ENCODE measurements around the gene VANGL2. TPM values are rescaled to one million over a fixed set of nuclear protein-coding genes. Genes with fewer than 3 reads are reported as not detected.

The VANGL2 gene
- total RNA-seq, 1 experiment from 2014 or later = 2.2 TPM

DNA sequence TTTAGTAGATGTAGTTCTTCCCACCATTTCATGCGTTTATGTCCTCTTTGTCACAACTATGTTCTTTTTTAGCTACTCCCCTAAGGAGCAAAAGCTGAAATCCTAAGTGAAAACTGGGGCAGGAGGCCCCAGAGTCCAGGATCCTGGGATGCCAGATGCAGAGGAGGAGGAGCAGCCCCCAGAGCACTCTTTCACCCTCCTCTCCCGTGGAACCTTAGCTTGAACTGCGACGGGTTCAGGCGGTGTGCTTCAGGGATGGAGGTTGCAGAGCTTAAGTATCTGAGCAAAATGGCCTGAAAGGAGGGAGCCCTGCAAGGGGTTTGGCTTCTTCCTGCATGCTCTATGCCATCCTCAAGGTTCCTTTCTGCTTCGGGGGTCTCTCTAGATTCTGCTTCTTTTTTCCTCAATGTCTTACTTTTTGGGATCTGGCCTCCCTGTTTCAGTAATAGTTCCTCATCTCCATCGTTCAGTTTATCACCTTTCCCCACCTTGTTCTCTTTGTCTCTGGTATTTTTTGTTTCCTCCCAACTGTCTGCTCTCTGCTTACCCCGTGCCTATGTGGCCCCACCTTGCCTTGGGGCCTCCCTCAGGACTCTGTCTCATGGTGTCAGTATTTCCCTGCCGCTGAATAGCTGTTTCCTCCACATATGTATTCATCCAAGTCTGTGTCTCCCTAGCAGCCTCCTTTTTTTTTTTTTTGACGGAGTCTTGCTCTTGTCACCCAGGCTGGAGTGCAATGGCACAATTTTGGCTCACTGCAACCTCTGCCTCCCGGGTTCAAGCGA lies 36.2 kb upstream of the VANGL2 start:
- no peak overlapping the region for H3K4me3 ChIP-seq

DNA sequence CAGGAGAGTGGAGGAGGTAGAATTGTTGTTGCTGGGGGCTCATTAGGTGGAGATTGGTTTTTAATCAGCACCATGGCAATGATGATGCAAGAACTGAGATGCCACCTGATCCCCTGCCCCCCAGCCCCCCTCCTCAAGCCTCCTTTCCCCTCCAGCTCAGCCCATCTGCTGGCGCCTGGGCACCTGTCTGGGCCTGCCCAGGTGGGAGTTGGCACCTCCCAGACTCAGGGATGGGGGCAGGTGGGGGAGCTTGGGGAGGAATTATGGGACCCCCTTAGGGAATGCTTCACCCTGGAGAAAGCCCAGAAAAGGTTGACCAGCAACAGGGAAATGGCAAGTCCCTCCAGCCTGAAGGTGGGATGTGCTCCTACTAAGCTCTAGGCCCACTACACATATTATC lies 35.0 kb upstream of the VANGL2 start:
- Histone ChIP-seq H3K9me3 (replicated peaks) (no peaks in the 10 kb centered on the region), H3K4me3 (no peak overlapping the region), H3K36me3 (peaks cover 8% of the 10 kb centered on the region; the same call in 1 of the 2 replicates), H3K27ac (no peak overlapping the region), H3K27me3 (replicated peaks) (no peaks in the 10 kb centered on the region; the same call in 1 of the 2 replicates), H3K4me1 (replicated peaks) (no peaks in the 10 kb centered on the region)
- peak in 1 of 2 experiments; percentile 21 for DNase-seq (ENCODE audit: low read depth in 1 of 2, low spot score in 2 of 2)

More for the DNA sequence above, 36.2 kb upstream of the VANGL2 start:
- H3K36me3 ChIP-seq = peaks cover 19% of the 10 kb centered on the region
- DNase-seq (ENCODE audit: low read depth in 1 of 2, low spot score in 2 of 2) = peak in 1 of 2 experiments; percentile 22
- no peaks in the 10 kb centered on the region for H3K9me3 ChIP-seq (replicated peaks)
- no peak overlapping the region for H3K27ac ChIP-seq
- H3K27me3 ChIP-seq (replicated peaks) = no peaks in the 10 kb centered on the region
- no peaks in the 10 kb centered on the region for H3K4me1 ChIP-seq (replicated peaks)

DNA sequence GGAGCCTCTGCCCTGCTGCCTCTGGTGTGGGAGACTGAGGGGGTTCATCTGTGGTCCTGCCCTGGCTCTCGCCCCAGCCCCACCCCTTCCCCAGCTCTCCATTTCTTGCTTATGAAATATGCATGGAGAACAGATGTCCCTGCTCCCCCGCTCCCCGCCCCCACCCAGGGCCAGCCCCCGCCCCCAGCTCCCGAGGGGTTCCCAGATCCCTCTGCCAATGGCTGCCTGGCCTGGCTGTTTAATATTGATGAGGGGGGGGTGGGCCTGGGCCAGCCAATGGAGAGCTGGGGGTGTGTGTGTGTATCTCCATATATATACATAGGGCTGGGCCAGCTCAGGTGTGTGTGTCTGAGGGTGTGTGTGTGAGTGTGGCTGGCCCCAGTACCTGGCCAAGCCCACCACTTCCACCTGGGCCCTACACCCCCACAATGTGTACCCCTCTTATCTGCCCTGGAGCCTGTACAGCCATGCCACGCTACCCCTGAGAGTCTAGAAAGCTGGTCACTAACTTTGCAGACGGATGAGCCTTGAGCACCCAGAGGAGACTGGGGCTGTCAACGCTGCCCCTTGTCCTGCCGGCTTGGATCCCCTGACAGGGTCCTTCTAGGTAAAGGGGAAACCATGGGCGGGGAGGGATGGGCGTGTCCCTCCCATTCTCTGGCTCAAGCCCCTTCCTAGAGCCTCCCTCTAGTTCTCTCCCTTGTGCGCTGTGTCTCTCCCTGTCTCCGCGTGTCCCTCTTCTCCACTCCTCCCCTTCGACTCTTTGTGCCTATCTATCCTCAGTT lies 33.4 kb upstream of the VANGL2 start, which contains the start of gene NHLH1:
Gene NHLH1 (plus strand): TSS at position 341 of the 785 bp plus-strand sequence. CDS start 3,661 bp downstream, outside the sequence.
- peak in 1 of 2 experiments; percentile 38 for DNase-seq (ENCODE audit: low read depth in 1 of 2, low spot score in 2 of 2)
- Histone ChIP-seq H3K9me3 (replicated peaks) (no peaks in the 10 kb centered on the region), H3K4me1 (replicated peaks) (no peaks in the 10 kb centered on the region), H3K4me3 (no peak within 1 kb of the TSS), H3K36me3 (no peaks in the 10 kb centered on the region), H3K27ac (no peak within 1 kb of the TSS), H3K27me3 (replicated peaks) (no peaks in the 10 kb centered on the region; the same call in 1 of the 2 replicates)

DNA sequence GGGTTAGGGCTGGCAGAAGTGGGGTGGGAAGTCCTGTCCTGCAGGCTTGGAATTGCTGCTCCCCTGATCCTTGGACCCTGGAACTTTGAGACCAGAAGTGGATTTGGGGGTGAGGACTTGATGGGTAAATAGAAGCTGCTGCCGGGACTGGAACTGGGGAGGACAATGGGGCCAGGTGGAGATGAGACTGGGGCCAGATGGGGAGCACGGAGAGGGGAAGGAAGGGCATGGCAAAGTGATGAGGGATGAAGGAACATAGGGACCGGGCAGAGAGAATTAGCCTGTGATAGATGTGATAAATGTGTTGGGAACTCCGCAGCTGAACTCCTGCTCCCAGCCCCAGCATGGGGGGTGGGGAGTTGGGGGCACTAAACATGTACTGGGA lies 32.9 kb upstream of the VANGL2 start:
- H3K4me1 ChIP-seq (replicated peaks) = no peaks in the 10 kb centered on the region
- no peak overlapping the region for H3K4me3 ChIP-seq
- DNase-seq (ENCODE audit: low read depth in 1 of 2, low spot score in 2 of 2) = peak in 1 of 2 experiments; percentile 31
- H3K27me3 ChIP-seq (replicated peaks) = no peaks in the 10 kb centered on the region; the same call in 1 of the 2 replicates
- no peaks in the 10 kb centered on the region for H3K9me3 ChIP-seq (replicated peaks)
- H3K36me3 ChIP-seq = no peaks in the 10 kb centered on the region
- no peak overlapping the region for H3K27ac ChIP-seq

DNA sequence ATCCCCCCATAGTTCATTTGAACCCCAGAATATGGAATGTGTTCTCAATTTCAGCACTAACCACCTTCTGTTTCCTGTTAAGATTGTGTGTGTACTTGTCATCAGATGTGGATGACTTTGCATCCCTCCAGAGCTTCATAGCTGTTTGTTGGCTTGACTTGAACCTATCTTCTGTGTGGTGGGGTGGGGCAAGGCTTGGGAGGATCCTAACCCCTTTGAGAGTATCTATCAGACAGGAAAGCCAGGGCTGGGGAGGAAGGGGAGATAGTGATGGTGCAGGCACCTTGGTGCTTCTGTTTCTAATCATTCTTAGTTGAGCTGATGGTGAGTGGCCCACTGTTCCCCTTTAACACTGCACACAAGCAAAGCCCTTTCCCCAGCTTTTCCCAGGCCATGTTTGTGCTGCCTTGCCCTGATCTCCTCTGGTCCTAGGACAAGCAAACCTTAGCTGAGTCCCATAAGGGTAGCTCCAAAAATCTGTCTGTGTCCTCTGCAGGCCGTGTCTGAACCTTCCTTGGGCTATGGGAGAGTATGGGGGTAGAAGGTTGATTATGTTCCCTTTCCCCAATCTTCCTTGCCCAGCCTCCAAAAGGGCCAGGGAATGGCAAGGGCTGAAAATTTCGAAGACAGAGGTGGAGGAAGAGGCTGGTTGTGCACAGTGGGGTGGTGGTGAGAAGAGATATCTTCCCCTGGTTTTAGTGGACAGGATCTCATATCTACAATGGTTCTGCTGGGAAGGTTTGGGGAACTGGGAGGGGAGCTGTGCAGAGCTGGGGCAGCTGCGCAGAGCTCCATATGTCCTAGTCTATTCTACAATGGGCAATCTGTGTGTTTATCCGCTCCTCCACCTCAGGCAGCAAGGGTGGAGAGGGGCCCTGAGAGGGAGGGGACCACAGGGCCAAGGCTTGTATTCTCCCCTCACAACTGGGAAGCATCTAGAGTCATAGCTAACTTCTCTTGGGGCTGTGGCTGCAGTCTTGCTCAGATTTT lies 32.1 kb upstream of the VANGL2 start:
- no peak overlapping the region for H3K27ac ChIP-seq
- no peak overlapping the region for H3K4me3 ChIP-seq
- H3K4me1 ChIP-seq (replicated peaks) = no peaks in the 10 kb centered on the region
- peak in 1 of 2 experiments; percentile 23 for DNase-seq (ENCODE audit: low read depth in 1 of 2, low spot score in 2 of 2)
- H3K27me3 ChIP-seq (replicated peaks) = no peaks in the 10 kb centered on the region; the same call in 1 of the 2 replicates
- H3K9me3 ChIP-seq (replicated peaks) = no peaks in the 10 kb centered on the region
- H3K36me3 ChIP-seq = no peaks in the 10 kb centered on the region

DNA sequence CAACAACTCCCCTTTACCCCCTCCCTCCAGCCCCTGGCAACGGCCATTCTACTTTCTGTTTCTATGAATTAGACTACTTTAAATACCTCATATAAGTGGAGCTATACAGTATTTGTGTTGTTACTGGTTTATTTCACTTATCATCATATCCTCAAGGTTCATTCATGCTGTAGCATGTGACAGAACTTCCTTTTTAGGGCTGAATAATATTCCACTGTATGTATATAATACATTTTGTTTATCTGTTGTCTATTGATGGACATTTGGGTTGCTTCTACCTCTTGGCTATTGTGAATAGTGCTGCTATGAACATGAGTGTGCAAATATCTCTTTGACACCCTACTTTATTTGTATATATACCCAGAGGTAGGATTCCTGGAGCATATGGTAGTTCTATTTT lies 31.3 kb upstream of the VANGL2 start:
- Histone ChIP-seq H3K9me3 (replicated peaks) (no peaks in the 10 kb centered on the region), H3K4me3 (no peak overlapping the region), H3K27ac (no peak overlapping the region), H3K36me3 (no peaks in the 10 kb centered on the region), H3K4me1 (replicated peaks) (no peaks in the 10 kb centered on the region), H3K27me3 (replicated peaks) (no peaks in the 10 kb centered on the region; the same call in 1 of the 2 replicates)
- no peak for DNase-seq (ENCODE audit: low read depth in 1 of 2, low spot score in 2 of 2)

DNA sequence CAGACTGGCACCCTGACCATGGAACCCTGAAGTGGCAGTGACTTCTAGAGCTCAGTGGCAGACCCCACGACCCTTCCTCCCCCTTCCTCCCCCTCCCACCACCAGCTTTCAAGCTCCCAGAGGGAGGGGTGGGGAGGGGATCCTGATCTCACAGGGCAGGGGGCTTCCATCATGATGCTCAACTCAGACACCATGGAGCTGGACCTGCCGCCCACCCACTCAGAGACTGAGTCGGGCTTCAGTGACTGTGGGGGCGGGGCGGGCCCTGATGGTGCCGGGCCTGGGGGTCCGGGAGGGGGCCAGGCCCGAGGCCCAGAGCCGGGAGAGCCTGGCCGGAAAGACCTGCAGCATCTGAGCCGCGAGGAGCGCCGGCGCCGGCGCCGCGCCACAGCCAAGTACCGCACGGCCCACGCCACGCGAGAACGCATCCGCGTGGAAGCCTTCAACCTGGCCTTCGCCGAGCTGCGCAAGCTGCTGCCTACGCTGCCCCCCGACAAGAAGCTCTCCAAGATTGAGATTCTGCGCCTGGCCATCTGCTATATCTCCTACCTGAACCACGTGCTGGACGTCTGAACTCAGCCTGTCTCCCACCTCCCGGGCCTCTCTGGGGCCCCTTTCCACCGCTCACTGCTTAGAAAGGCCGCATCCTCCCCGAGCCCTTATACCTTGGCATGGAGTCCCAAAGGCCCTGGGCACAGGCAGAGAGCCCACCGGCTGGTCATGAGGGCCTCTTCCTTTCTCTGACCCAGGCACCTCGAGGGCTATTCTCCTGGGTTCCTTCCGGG lies 29.6 kb upstream of the VANGL2 start:
- Histone ChIP-seq H3K4me3 (no peak overlapping the region), H3K27me3 (replicated peaks) (no peaks in the 10 kb centered on the region; the same call in 1 of the 2 replicates), H3K4me1 (replicated peaks) (peaks cover 7% of the 10 kb centered on the region), H3K9me3 (replicated peaks) (no peaks in the 10 kb centered on the region), H3K36me3 (no peaks in the 10 kb centered on the region), H3K27ac (no peak overlapping the region)
- peak in 1 of 2 experiments; percentile 30 for DNase-seq (ENCODE audit: low read depth in 1 of 2, low spot score in 2 of 2)

DNA sequence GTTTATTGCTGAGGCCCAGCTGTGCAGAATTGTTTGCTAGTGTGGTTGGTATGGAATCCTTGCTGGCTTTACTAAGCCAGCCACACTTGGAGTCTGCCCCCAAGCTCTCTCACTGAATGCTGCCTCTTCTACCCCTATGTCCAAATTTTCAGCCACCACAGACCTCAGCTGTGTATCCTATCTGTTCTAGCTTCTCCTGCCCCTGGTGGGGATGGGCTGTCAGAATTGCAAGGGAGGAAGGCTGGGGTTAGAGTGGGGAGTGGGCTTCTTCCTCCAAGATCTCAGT lies 29.1 kb upstream of the VANGL2 start:
- peak in 1 of 2 experiments; percentile 30 for DNase-seq (ENCODE audit: low read depth in 1 of 2, low spot score in 2 of 2)
- H3K27ac ChIP-seq = no peak overlapping the region
- H3K4me1 ChIP-seq (replicated peaks) = peaks cover 12% of the 10 kb centered on the region
- H3K9me3 ChIP-seq (replicated peaks) = no peaks in the 10 kb centered on the region
- no peaks in the 10 kb centered on the region for H3K36me3 ChIP-seq
- H3K4me3 ChIP-seq = no peak overlapping the region
- H3K27me3 ChIP-seq (replicated peaks) = no peaks in the 10 kb centered on the region; the same call in 1 of the 2 replicates

DNA sequence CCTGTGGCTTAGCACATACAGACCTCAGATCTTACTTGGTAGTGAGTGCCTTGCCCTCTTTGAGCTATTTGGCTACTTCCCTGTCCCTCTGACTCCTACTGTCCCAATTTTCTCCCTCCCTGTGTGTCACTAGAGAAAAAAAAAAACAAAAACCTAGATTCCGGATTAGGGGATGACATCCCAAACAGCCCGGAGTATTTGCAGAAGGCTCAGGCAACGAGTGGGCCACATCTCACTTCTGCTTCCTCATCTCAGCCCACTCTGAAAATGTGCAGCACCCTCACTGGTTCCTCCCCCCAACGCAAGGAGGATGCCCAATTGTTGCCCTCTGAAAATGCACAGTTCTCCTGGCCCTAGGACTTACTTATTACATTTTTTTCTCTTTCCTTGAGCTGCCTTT lies 28.6 kb upstream of the VANGL2 start:
- DNase-seq (ENCODE audit: low read depth in 1 of 2, low spot score in 2 of 2) = peak in 1 of 2 experiments; percentile 14
- no peaks in the 10 kb centered on the region for H3K36me3 ChIP-seq
- H3K4me3 ChIP-seq = no peak overlapping the region
- H3K27me3 ChIP-seq (replicated peaks) = no peaks in the 10 kb centered on the region; the same call in 1 of the 2 replicates
- no peaks in the 10 kb centered on the region for H3K9me3 ChIP-seq (replicated peaks)
- H3K27ac ChIP-seq = no peak overlapping the region
- peaks cover 17% of the 10 kb centered on the region for H3K4me1 ChIP-seq (replicated peaks)

DNA sequence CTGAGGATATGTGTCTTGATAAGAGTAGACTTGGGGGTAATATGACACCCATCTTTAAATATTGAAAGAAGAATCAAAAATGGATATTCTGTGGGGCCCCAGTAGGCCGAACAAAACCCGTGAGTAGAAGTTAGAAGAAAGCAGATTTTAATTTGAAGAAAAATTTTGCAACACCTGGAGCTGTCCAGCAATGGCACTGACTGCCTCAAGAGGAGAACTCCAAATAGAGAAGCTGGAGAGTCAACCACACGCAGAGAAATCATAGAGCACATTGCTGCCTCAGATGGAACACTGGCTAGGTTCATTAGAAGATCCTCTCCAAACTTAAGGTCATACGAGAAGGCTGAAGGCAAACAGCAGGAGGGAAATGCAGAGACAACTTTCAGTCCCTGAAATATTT lies 26.7 kb upstream of the VANGL2 start:
- no peak overlapping the region for H3K4me3 ChIP-seq
- H3K9me3 ChIP-seq (replicated peaks) = no peaks in the 10 kb centered on the region
- H3K36me3 ChIP-seq = no peaks in the 10 kb centered on the region
- peaks cover 24% of the 10 kb centered on the region for H3K4me1 ChIP-seq (replicated peaks)
- peak in 1 of 2 experiments; percentile 14 for DNase-seq (ENCODE audit: low read depth in 1 of 2, low spot score in 2 of 2)
- no peaks in the 10 kb centered on the region; the same call in 1 of the 2 replicates for H3K27me3 ChIP-seq (replicated peaks)
- no peak overlapping the region for H3K27ac ChIP-seq

DNA sequence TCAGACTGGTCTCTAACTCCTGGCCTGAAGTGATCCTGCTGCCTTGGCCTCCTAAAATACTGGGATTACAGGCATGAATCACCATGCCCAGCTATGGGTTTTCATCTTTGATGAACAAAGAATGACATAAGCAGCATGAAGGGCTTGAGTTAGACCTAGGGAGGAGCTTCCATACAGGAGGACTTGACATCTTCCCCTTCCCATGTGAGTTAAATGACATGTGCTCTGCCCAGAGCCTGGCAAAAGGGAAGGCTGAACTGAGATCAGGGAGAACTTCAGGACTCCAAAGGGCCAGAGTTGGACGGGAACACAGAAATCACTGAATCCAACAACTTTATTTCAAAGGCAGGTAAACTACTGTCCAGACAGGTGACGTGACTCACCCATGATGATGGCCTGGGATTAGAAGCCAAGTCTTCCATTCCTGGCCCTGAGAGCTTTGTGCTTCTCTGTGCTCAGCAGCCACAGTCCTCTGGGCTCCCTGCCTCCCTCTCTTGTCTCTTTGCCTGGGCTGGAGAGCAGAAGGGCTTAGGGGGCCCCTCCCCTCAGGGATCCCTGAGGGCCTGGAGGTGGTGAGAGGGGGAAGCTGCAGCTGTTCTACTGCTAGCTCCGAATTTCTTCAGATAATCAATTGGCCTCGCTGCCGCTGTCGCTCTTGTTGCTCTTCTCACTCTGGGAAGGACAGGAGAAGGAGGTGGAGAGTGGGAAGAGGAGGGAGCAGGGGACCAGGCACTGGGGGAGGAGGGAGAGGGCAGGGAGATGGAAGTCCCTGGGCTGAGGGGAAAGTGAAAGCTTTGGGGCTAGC lies 25.9 kb upstream of the VANGL2 start:
- peak in 1 of 2 experiments; percentile 26 for DNase-seq (ENCODE audit: low read depth in 1 of 2, low spot score in 2 of 2)
- no peaks in the 10 kb centered on the region for H3K36me3 ChIP-seq

More for the DNA sequence above, 25.9 kb upstream of the VANGL2 start:
- no peak overlapping the region for H3K4me3 ChIP-seq
- no peaks in the 10 kb centered on the region for H3K9me3 ChIP-seq (replicated peaks)
- H3K27me3 ChIP-seq (replicated peaks) = no peaks in the 10 kb centered on the region; the same call in 1 of the 2 replicates
- H3K27ac ChIP-seq = no peak overlapping the region
- H3K4me1 ChIP-seq (replicated peaks) = peaks cover 24% of the 10 kb centered on the region
